GM18511 (cell line): Measurements from ENCODE around the gene UGT1A1.
"Not testable (repeated sequence)": the region's sequence is repeated elsewhere in the genome, so short reads cannot be mapped to it uniquely, and the experiment has no call there.

Experiments used
- ATAC-seq: cut with Tn5 transposase; IDR thresholded peaks from one replicate; pipeline ENCODE4 v1.9.1; 2021; ENCODE audit warnings: mild to moderate bottlenecking, moderate library complexity; ENCODE audit not compliant: unreplicated experiment

Gene UGT1A1

DNA sequence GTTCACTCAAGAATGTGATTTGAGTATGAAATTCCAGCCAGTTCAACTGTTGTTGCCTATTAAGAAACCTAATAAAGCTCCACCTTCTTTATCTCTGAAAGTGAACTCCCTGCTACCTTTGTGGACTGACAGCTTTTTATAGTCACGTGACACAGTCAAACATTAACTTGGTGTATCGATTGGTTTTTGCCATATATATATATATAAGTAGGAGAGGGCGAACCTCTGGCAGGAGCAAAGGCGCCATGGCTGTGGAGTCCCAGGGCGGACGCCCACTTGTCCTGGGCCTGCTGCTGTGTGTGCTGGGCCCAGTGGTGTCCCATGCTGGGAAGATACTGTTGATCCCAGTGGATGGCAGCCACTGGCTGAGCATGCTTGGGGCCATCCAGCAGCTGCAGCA lies at the start of gene UGT1A1:
Gene UGT1A1 (plus strand): TSS at position 228 of the 400 bp plus-strand sequence. CDS start 18 bp downstream, at position 246.
- no peak for ATAC-seq

DNA sequence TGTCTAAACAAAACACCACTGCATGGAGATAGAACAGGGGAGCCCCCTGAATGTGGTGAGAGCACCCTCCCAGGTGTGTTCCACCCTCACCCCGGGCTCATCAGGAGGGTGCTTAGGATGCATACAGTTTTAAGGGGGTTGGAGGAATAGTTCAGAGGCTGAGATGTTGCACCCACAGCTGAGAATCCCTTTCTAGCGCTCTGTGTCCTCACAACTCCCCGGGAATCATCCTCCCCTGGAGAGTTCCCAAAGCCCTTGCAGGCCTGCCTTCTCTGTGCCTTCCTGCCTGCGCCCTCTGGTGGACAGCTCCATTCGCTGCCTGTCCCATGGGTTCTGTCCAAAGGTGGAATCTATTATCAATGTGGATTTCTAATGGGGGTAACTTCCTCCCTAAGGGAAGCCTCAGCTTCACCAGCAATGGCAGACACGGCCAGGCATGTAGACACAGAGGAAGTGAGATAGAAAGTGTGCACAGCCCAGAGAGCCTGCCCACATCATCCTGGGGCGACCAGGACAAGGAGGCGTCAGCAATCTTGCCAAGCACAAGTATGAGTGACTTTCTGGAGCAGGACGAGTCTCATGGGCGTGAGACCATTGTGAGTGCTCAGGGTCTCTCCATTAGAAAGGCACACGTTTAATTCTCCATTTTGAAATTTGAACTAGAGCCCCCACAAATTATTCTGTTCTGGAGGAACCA lies 48.6 kb upstream of the UGT1A1 start:
- ATAC-seq, result peak; percentile 76

DNA sequence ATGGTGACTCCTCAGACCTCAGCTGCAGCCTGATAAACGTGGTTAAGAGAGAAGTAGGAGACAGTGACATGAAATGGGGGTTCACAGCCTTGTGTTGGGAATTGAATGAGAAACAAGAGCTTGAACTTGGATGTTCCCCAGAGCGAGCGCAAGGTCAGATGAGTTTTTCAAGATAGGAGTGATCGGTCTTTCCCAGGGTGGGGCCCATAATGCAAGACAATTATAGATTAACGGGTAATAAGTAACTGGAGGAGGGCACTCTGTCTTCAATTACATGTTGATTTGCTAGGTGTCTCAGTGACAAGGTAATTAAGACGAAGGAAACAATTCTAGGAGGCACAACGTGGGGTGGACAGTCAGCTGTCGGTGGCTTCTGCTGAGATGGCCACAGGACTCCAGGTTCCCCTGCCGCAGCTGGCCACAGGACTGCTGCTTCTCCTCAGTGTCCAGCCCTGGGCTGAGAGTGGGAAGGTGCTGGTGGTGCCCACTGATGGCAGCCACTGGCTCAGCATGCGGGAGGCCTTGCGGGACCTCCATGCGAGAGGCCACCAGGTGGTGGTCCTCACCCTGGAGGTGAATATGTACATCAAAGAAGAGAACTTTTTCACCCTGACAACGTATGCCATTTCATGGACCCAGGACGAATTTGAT lies 47.3 kb upstream of the UGT1A1 start, which contains the start of gene UGT1A5:
Gene UGT1A5 (plus strand): TSS at position 297 of the 651 bp plus-strand sequence. CDS start 85 bp downstream, at position 382.
- no peak for ATAC-seq

DNA sequence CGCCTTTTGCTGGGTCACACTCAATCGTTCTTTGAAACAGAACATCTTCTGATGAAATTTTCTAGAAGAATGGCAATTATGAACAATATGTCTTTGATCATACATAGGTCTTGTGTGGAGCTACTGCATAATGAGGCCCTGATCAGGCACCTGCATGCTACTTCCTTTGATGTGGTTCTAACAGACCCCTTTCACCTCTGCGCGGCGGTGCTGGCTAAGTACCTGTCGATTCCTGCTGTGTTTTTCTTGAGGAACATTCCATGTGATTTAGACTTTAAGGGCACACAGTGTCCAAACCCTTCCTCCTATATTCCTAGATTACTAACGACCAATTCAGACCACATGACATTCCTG lies 46.8 kb upstream of the UGT1A1 start:
- ATAC-seq, result no peak

GRCh38 chr2:233714121-233714520 lies 45.9 kb upstream of the UGT1A1 start:
- no peak for ATAC-seq

GRCh38 chr2:233718552-233718951 lies 41.5 kb upstream of the UGT1A1 start, which contains the start of gene UGT1A4:
UGT1A4 (plus strand) TSS chr2:233718736; CDS start chr2:233718821, 85 bp downstream.
- no peak for ATAC-seq

- ATAC-seq, result no peak
These were observed 31.3 kb upstream of the UGT1A1 start, which contains the start of gene UGT1A3 for GRCh38 chr2:233728723-233729301. UGT1A3 (plus strand) TSS chr2:233729042; CDS start chr2:233729127, 85 bp downstream.

DNA sequence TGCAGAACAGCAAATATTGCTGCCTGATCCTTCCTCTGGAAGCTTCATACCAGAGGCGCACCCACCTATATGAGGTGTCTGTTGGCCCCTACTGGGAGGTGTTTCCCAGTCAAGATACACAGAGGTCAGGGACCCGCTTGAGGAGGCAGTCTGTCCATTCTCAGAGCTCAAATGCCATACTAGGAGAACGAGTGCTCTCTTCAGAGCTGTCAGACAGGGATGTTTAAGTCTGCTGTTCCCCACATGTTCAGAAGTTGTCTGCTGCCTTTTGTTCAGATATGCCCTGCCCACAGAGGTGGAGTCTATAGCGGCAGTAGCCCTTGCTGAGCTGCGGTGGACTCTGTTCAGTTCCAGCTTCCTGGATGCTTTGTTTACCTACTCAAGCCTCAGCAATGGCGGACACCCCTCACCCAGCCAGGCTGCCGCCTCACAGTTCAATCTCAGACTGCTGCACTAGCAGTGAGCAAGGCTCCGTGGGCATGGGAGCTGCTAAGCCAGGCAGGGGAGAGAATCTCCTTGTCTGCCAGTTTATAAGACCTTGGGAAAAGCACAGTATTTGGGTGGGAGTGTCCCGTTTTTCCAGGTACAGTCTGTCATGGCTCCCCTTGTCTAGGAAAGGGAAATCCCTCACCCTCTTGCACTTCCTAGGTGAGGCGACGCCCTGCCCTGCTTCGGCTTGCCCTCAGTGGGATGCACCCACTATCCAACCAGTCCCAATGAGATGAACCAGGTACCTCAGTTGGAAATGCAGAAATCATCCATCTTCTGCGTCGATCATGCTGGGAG lies 23.0 kb upstream of the UGT1A1 start:
- not testable (repeated sequence) for ATAC-seq

DNA sequence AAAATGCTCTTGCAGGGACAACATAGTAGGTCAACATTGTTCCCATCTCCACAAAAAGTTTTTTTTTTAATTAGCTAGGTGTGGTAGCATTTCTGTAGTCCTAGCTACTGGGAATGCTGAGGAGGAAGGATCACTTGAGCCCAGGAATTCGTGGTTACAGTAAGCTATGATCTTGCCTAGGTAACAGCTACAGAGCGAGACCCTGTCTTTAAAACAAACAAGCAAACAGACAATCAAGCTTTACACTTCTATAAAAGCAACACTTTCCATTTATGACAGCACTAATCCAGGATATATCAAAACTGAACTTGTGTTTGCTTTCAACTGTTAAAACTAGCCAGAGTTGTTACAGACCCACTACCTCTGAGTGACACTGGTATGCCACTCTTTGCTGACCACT lies 19.2 kb upstream of the UGT1A1 start:
- ATAC-seq, result no peak

DNA sequence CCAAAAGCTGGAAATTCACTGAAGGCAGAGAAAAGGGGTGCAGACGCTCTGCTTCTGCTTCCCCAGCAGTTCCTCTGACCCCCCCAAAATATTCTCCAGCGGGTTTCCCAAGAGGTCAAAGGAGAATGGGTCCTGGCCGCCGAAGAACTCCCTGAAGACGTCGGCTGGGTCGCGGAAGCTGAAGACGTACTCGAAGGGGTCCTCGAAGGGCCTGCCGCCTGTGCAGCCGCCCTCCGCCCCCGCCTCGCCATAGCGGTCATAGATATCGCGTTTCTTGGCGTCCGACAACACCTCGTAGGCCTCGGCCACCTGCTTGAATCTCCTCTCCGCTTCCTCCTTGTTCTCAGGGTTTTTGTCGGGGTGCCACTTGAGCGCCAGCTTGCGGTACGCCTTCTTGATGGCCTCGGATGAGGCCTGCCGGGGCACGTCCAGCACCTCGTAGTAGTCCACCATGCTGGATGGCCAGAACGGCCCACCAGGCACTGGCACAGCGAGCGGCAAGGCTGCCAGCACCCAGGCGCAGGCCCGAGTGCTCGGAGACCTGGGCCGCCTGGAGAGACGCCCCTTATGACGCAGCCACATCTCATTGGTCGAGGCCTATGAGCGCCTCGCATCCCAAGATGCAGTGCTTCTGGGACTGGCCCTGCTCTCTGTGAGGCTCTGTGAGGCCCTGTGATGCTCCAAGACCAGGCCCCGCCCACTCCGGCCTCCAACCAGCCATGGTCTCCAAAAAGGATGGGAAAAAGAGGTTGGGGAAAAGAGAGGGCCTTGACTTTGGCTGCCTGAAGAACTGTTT lies 16.4 kb upstream of the UGT1A1 start:
- ATAC-seq, result no peak

DNA sequence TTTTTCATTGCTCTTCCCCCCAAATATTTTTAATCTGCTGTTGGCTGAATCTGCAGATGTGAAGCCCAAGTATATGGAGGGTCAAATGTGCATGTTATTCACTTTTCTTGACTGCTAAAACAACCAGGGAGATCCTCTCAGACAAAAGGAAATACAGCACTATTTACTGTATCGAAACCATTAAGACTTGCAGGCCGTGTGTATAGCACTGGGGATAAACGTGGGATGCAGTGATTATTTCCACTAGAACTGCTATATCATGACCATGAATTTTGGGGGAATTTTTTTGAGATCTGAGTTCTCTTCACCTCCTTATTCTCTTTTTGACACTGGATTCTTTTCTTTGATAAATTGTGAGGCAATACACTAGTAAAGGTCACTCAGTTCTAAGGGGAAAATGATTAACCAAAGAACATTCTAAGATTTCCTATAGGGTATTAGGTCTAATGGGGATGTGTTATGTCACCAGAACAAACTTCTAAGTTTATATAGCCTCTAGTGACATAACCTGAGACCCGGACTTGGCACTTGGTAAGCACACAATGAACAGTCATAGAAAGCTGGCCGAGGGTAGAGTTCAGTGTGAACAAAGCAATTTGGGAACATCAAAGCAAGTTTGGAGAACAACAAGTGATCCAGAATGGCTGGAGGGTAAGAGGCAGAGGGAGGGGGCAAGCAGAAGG lies 14.9 kb upstream of the UGT1A1 start:
- no peak for ATAC-seq

DNA sequence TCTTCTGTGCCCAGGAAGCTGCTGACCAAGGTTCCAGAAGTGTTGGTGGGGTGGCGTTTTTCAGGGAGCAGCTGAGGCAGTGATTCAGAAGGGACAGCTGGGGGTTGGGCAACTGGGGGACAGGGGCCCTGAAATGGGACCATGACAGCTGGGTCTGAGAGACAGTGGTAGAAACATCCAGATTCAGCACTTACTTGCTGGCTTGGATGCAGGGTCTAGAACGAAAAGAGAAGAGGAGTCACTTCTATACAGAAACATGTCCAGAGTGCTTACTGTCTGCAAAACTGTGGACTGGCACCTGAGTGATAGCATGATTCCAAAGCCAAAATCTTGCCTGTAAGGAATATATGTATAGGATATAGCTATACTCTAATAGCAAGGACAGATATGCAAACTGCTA lies 14.2 kb upstream of the UGT1A1 start:
- ATAC-seq, result not testable (repeated sequence)

GRCh38 chr2:233746475-233747282 lies 13.4 kb upstream of the UGT1A1 start:
- no peak for ATAC-seq

GRCh38 chr2:233747283-233747544 lies 12.9 kb upstream of the UGT1A1 start:
- ATAC-seq, result no peak

DNA sequence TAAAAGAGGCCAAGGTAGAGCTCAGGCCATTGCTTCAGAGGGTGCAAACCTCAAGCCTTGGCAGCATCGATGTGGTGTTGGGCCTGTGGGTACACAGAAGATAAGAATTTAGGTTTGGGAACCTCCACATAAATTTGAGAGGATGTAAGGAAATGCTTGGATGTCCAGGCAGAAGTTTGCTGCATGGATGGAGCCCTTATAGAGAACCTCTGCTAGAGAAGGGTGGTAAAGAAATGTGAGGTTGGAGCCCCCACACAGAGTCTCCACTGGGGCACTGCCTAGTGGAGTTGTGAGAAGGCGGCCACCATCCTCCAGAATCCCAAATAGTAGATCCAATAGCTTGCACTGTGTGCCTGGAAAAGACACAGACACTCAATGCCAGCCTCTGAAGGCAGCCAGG lies 9.4 kb upstream of the UGT1A1 start:
- not testable (repeated sequence) for ATAC-seq

DNA sequence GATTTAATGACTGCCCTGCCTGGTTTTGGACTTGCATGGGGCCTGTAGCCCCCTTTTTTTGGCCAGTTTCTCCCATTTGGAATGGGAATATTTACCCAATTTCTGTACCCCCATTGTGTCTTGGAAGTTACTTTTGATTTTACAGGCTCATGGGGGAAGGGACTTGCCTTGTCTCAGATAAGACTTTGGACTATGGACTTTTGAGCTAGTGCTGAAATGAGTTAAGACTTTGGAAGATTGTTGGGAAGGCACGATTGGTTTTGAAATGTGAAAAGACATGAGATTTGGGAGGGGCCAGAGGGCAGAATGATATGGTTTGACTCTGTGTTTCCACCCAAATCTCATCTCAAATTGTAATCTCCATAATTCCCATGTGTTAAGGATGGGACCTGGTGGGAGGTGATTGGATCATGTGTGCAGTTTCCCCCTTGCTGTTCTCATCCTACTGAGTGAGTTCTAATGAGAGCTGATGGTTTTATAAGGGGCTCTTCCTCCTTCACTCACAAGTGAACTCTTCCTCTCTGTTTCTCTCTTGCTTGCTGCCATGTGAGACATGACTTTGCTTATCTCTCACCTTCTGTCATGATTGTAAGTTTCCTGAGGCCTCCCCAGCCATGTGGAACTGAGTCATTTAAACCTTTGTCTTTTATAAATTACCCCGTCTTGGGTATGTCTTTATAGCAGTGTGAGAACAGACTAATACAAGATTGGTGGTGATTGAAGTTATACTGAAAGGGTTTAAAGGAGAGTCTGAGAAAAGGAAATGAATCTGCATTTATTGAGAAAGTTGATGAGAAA lies 8.7 kb upstream of the UGT1A1 start:
- ATAC-seq, result not testable (repeated sequence)

DNA sequence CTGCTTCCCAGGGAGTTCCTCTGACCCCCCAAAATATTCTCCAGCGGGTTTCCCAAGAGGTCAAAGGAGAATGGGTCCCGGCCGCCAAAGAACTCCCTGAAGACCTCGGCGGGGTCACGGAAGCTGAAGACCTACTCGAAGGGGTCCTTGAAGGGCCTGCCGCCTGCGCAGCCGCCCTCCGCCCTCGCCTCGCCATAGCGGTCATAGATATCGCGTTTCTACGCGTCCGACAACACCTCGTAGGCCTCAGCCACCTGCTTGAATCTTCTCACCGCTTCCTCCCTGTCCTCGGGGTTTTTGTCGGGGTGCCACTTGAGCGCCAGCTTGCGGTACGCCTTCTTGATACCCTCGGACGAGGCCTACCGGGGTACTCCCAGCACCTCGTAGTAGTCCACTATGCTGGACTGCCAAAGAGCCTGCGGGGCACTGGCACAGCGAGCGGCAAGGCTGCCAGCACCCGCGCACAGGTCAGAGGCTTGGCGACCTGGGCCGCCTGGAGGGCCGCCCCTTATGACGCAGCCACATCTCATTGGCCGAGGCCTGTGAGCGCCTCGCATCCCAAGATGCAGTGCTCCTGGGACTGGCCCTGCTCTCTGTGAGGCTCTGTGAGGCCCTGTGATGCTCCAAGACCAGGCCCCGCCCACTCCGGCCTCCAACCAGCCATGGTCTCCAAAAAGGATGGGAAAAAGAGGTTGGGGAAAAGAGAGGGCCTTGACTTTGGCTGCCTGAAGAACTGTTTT lies 5.0 kb upstream of the UGT1A1 start:
- ATAC-seq, result no peak
